ENCODE results near the gene NAV1. TPM values are rescaled to one million over a fixed set of nuclear protein-coding genes. Genes with fewer than 3 reads are reported as not detected.
A peak's percentile ranks its signal among the peaks of the same experiment; 100 is the strongest.

NAV1 gene
- total and polyA plus RNA-seq, 9 of the 15 experiments (the other 6 are each of a cell fraction or from before 2014, with no cell fraction given), result 0.91 to 16.8 (median 3.2) TPM

GRCh38 chr1:201578008-201578888 lies 39.3 kb downstream of the NAV1 start (continued):
- TF ChIP-seq ZNF561 (CRISPR knock-in tag; conservative IDR thresholded peaks at IDR 0.05) (no peak), ATF4 (CRISPR knock-in tag; IDR thresholded peaks at IDR 0.05) (peak; percentile 85), UBTF (IDR thresholded peaks at IDR 0.05; ENCODE audit: borderline replicate concordance in 1 of 2, low read depth in 2 of 2, low read length in 2 of 2) (peak; percentile 80 to 92; a peak in 3 of 4 replicates), PYGO2 (tag; IDR thresholded peaks at IDR 0.05) (peak; percentile 79; the same call in 1 of the 2 replicates), HMGXB4 (CRISPR knock-in tag; IDR thresholded peaks at IDR 0.05) (no peak), SP1 (CRISPR knock-in tag; IDR thresholded peaks at IDR 0.05) (peak; percentile 73), NR1H2 (CRISPR knock-in tag; IDR thresholded peaks at IDR 0.05) (no peak), ZNF644 (tag; IDR thresholded peaks at IDR 0.05; ENCODE audit: low read depth) (peak; percentile 82), MECOM (CRISPR knock-in tag; IDR thresholded peaks at IDR 0.05) (peak; percentile 71), ESRRA (IDR thresholded peaks at IDR 0.05; ENCODE audit: borderline replicate concordance, low read depth) (peak; percentile 60; the same call in 1 of the 2 replicates), CREM (IDR thresholded peaks at IDR 0.05; ENCODE audit: low read depth) (peak; percentile 78), ZNF444 (CRISPR knock-in tag; IDR thresholded peaks at IDR 0.05) (no peak; the same call in 1 of the 2 replicates), ZKSCAN3 (CRISPR knock-in tag; IDR thresholded peaks at IDR 0.05) (no peak), OTX1 (CRISPR knock-in tag; IDR thresholded peaks at IDR 0.05) (peak; percentile 88; the same call in 1 of the 2 replicates), ELK3 (CRISPR knock-in tag; IDR thresholded peaks at IDR 0.05) (no peak), ZNF512 (tag; IDR thresholded peaks at IDR 0.05) (peak; percentile 33), YY1 (IDR thresholded peaks at IDR 0.05; ENCODE audit: borderline replicate concordance in 1 of 3, control insufficient read depth in 1 of 3, extremely low read depth in 1 of 3, insufficient read depth in 3 of 3, insufficient read length in 1 of 3, insufficient replicate concordance in 2 of 3, low read depth in 1 of 3, low read length in 2 of 3) (peak in 1 of 3 experiments; percentile 66)

Measured in K562 (cell line).